B cell (primary cell): ENCODE measurements around the gene RBM44. TPM values are rescaled to one million over a fixed set of nuclear protein-coding genes. Genes with fewer than 3 reads are reported as not detected.

Experiments used
- ATAC-seq: fragments of 200-7000 bp; cut with Tn5 transposase; one replicate; pipeline ENCODE4 v1.10.0; 2021; ENCODE audit warnings: low read depth, mild to moderate bottlenecking, moderate number of reproducible peaks, moderate library complexity
- CTCF ChIA-PET: fragments of 350-600 bp; sonication (Branson Sonifier 250); formaldehyde crosslinking; loops from one replicate; lab custom pipeline; 2021; ENCODE audit warnings: antibody characterized with exemption, inconsistent platforms; lab: Charles Lee
- POLR2A ChIA-PET: fragments of 350-600 bp; sonication (Branson Sonifier 250); formaldehyde crosslinking; loops from one replicate; lab custom pipeline; 2021; ENCODE audit warnings: antibody characterized with exemption; lab: Charles Lee
- DNase-seq: peaks from one replicate; pipeline ENCODE4 v3.0.0; 2013
- H2AFZ ChIP-seq: 2 replicates; pipeline ENCODE4 v1.6.1; 2012; ENCODE audit warnings: mild to moderate bottlenecking, low read depth, low read length; ENCODE audit not compliant: insufficient read depth, poor library complexity, severe bottlenecking
- H3K27ac ChIP-seq, 2 donors: 1 replicate in 1 of 2; 2 replicates in 1 of 2; pipeline ENCODE4 v1.5.1; 2012 to 2013; ENCODE audit warnings: low read length in 2 of 2, mild to moderate bottlenecking in 2 of 2, moderate library complexity in 1 of 2
- H3K27me3 ChIP-seq, 4 experiments: fragments of 200-600 bp in 1 of 4; sonication (generic) in 1 of 4; replicated peaks in 1 of 4; 1 replicate in 2 of 4; 2 replicates in 2 of 4; pipeline versions ENCODE4 v1.6.1 to v1.7.0; 2013 to 2016; ENCODE audit warnings: low read length in 3 of 4, mild to moderate bottlenecking in 2 of 4, mixed read lengths in 1 of 4, moderate library complexity in 1 of 4; ENCODE audit not compliant: insufficient read depth in 4 of 4, control insufficient read depth in 3 of 4; ENCODE audit errors: control extremely low read depth in 1 of 4
- H3K36me3 ChIP-seq, 2 experiments: replicated peaks in 1 of 2; 1 replicate in 1 of 2; 2 replicates in 1 of 2; pipeline versions ENCODE4 v1.6.1 to v1.7.1; 2013; ENCODE audit warnings: low read length in 1 of 2; ENCODE audit not compliant: insufficient read depth in 2 of 2, control insufficient read depth in 1 of 2; ENCODE audit errors: control extremely low read depth in 1 of 2, extremely low read depth in 1 of 2
- H3K4me1 ChIP-seq, 2 donors: fragments of 200-600 bp in 1 of 2; sonication (generic) in 1 of 2; 1 replicate in 1 of 2; 2 replicates in 1 of 2; pipeline versions ENCODE4 v1.5.1 to v1.6.1; 2013 to 2017; ENCODE audit warnings: low read length in 2 of 2; ENCODE audit not compliant: control insufficient read depth in 2 of 2, insufficient read depth in 2 of 2
- H3K4me2 ChIP-seq: replicated peaks from 2 replicates; pipeline ENCODE3; 2012; ENCODE audit warnings: mild to moderate bottlenecking, low read depth, low read length; ENCODE audit not compliant: poor library complexity, severe bottlenecking
- H3K4me3 ChIP-seq, 5 experiments: fragments of 200-600 bp in 1 of 5; sonication (generic) in 1 of 5; 1 replicate in 3 of 5; 2 replicates in 2 of 5; pipeline versions ENCODE4 v1.5.1 to v1.7.0; 2011 to 2016; ENCODE audit warnings: low read length in 4 of 5, mild to moderate bottlenecking in 4 of 5, low read depth in 2 of 5, control low read depth in 1 of 5, moderate library complexity in 1 of 5; ENCODE audit not compliant: insufficient read depth in 1 of 5; ENCODE audit errors: control extremely low read depth in 1 of 5, extremely low read depth in 1 of 5
- H3K79me2 ChIP-seq: fragments of 200-600 bp; sonication (generic); one replicate; pipeline ENCODE4 v1.6.0; 2016; ENCODE audit warnings: low read length; ENCODE audit not compliant: control insufficient read depth, insufficient read depth
- H3K9ac ChIP-seq: fragments of 200-600 bp; sonication (generic); 2 replicates; pipeline ENCODE4 v1.6.1; 2017; ENCODE audit warnings: mild to moderate bottlenecking, low read length, moderate library complexity
- H3K9me3 ChIP-seq, 3 donors: one replicate each; pipeline versions ENCODE4 v1.6.1 to v1.7.1; 2013; ENCODE audit warnings: low read length in 2 of 3; ENCODE audit not compliant: control insufficient read depth in 2 of 3, insufficient read depth in 1 of 3; ENCODE audit errors: control extremely low read depth in 1 of 3
- H4K20me1 ChIP-seq: 2 replicates; pipeline ENCODE4 v1.6.0; 2012; ENCODE audit warnings: mild to moderate bottlenecking, low read length; ENCODE audit not compliant: insufficient read depth, control insufficient read depth, poor library complexity, severe bottlenecking
- H3K27ac Mint-ChIP-seq: one replicate; pipeline ENCODE4 v1.8.0; 2021; ENCODE audit warnings: mixed read lengths
- H3K27me3 Mint-ChIP-seq: one replicate; pipeline ENCODE4 v1.8.0; 2021; ENCODE audit warnings: mixed read lengths
- H3K4me1 Mint-ChIP-seq: one replicate; pipeline ENCODE4 v1.8.0; 2021; ENCODE audit warnings: mixed read lengths
- H3K4me3 Mint-ChIP-seq: one replicate; pipeline ENCODE4 v1.8.0; 2021; ENCODE audit warnings: mixed read lengths
- H3K9me3 Mint-ChIP-seq: one replicate; pipeline ENCODE4 v1.8.0; 2022; ENCODE audit warnings: mixed read lengths; ENCODE audit not compliant: insufficient read depth
- CTCF ChIP-seq: fragments of 200-600 bp; IDR thresholded peaks from one replicate; pipeline ENCODE4 v1.8.0; 2022; ENCODE audit warnings: antibody characterized with exemption, mild to moderate bottlenecking
- EZH2 ChIP-seq: IDR thresholded peaks from 2 replicates; pipeline ENCODE4 v1.6.1; 2012; ENCODE audit warnings: borderline replicate concordance, low read depth, mild to moderate bottlenecking, moderate library complexity, low read length; ENCODE audit not compliant: insufficient read depth, poor library complexity, severe bottlenecking
- WGBS: methylation state at CpG from one replicate; pipeline ENCODE4 v1.1.5; 2013; ENCODE audit warnings: missing lambda C conversion rate; ENCODE audit not compliant: insufficient coverage; 5-methylcytosine and 5-hydroxymethylcytosine counted together
- intact Hi-C: fragments of 100-400 bp; cut with micrococcal nuclease; formaldehyde crosslinking; loops from one replicate; pipeline ENCODE4 v1.10.0; 2022
- polyA plus RNA-seq: library from polyadenylated mRNA; depleted of rRNA; stranded (reverse); fragments of >200 nt; gene quantifications from 2 replicates; pipeline ENCODE4 v1.2.3, GENCODE V29; 2012
- total RNA-seq, 2 donors: library from RNA; stranded (reverse); fragments of 120-200 nt in 1 of 2; gene quantifications; 1 replicate in 1 of 2; 2 replicates in 1 of 2; pipeline versions ENCODE4 v1.2.3 to v1.2.4, GENCODE V29; 2013 to 2022

Gene RBM44
- total and polyA plus RNA-seq, 2 donors (not counting 1 experiment from before 2014, with no cell fraction given), result 0.39 to 1.3 TPM

DNA sequence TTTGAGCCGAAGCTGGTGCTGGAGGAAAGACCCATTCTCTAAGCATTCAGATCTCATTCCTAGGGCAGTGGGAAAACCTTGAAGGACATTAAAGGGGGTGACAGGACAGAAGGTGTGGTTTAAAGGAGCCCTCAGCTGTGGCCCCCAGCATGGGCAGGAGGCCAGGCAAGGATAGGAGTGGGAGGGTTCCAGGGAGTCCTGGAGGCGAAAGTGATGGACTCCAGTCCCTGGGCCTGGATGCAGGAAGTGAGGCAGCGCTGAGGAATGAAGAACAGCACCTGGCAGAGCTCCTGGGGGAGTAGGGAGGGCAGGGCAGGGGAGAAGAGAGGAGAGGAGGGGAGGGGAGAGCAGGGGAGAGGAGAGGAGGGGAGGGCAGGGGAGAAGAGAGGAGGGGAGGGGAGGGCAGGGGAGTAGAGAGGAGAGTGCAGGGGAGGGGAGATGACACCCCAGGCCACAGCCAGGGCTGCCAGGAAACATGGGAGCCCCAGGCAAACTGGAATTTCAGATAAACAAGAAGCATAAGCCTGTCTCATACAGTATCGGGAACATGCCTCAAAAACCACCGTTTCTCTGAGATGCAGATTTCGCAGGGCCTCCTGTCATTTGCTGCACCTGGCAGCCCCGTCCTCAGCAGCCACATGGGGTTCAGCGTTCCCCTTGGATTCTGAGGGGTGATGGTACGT, 66.5 kb downstream of the RBM44 start:
- peaks cover 50% of the 10 kb centered on the region for H3K27me3 Mint-ChIP-seq
- H3K9me3 Mint-ChIP-seq, result no peaks in the 10 kb centered on the region
- peaks cover 0 to 3% (median 0%) of the 10 kb centered on the region in 3 donors for H3K9me3 ChIP-seq
- H2AFZ ChIP-seq, result no peak overlapping the region
- peaks cover 13% of the 10 kb centered on the region for H3K4me1 Mint-ChIP-seq
- TF ChIP-seq EZH2, result no peak
- no peak for TF ChIP-seq CTCF
- H3K36me3 ChIP-seq, result no peaks in the 10 kb centered on the region
- no peak overlapping the region for H3K27ac ChIP-seq
- no peak for ATAC-seq
- no peak overlapping the region for H3K27ac Mint-ChIP-seq
- no peak overlapping the region for H3K4me3 ChIP-seq
- H3K4me3 Mint-ChIP-seq, result no peak overlapping the region
- no peak overlapping the region for H3K4me2 ChIP-seq
- POLR2A ChIA-PET, result no interaction called here
- DNase-seq, result no peak
- CTCF ChIA-PET, result no interaction called here
- no peaks in the 10 kb centered on the region for H3K79me2 ChIP-seq
- H3K4me1 ChIP-seq, result no peaks in the 10 kb centered on the region
- intact Hi-C loops, result no loop called here
- peaks cover 0 to 30% (median 5%) of the 10 kb centered on the region in 4 experiments for H3K27me3 ChIP-seq
- no peak overlapping the region for H3K9ac ChIP-seq
- no peaks in the 10 kb centered on the region for H4K20me1 ChIP-seq
- 74% methylated on average over 9 of the region's 9 CpGs for WGBS

- Histone ChIP-seq H4K20me1 (no peaks in the 10 kb centered on the region), H3K27ac (no peak overlapping the region), H3K27me3 (peaks cover 0 to 30% (median 3%) of the 10 kb centered on the region in 4 experiments), H3K79me2 (no peaks in the 10 kb centered on the region), H3K36me3 (no peaks in the 10 kb centered on the region), H2AFZ (no peak overlapping the region), H3K9ac (no peak overlapping the region), H3K4me3 (no peak overlapping the region), H3K4me2 (no peak overlapping the region), H3K4me1 (no peaks in the 10 kb centered on the region), H3K9me3 (peaks cover 0 to 3% (median 0%) of the 10 kb centered on the region in 3 donors)
- H3K27ac Mint-ChIP-seq, result no peak overlapping the region
- peaks cover 9% of the 10 kb centered on the region for H3K4me1 Mint-ChIP-seq
- no peaks in the 10 kb centered on the region for H3K9me3 Mint-ChIP-seq
- no peak overlapping the region for H3K4me3 Mint-ChIP-seq
- peaks cover 48% of the 10 kb centered on the region for H3K27me3 Mint-ChIP-seq
- WGBS, result 82% methylated on average over 4 of the region's 7 CpGs
- DNase-seq, result no peak
- ChIA-PET CTCF (interaction anchor here (1.8 kb wide), 1 partner anchor 58 kb away, joined by 7 read pairs; no protein-coding TSS in a partner anchor), POLR2A (no interaction called here)
- ATAC-seq, result no peak
- TF ChIP-seq CTCF (no peak), EZH2 (no peak)
- intact Hi-C loops, result no loop called here
Measured at GRCh38 chr2:237865623-237866041, 67.1 kb downstream of the RBM44 start.
